Spinal cord (tissue), 10 donors: Measurements from ENCODE around the gene GNA12. TPM values are rescaled to one million over a fixed set of nuclear protein-coding genes. Genes with fewer than 3 reads are reported as not detected.

Source experiments
- DNase-seq, 6 donors: peaks; one replicate each; pipeline versions ENCODE4 v3.0.0 to v3.0.0-alpha.2; 2013 to 2015; ENCODE audit warnings: low spot score in 6 of 6, low read depth in 4 of 6
- H3K27ac ChIP-seq: one replicate; pipeline ENCODE4 v1.5.1; 2013; ENCODE audit warnings: low read depth, low read length, control low read depth
- H3K27me3 ChIP-seq: one replicate; pipeline ENCODE4 v1.6.1; 2013; ENCODE audit warnings: low read length; ENCODE audit not compliant: control insufficient read depth, insufficient read depth
- H3K36me3 ChIP-seq: one replicate; pipeline ENCODE4 v1.6.1; 2013; ENCODE audit warnings: low read length; ENCODE audit not compliant: control insufficient read depth, insufficient read depth
- H3K4me1 ChIP-seq: one replicate; pipeline ENCODE4 v1.6.1; 2013; ENCODE audit warnings: low read length; ENCODE audit not compliant: control insufficient read depth, insufficient read depth
- H3K4me3 ChIP-seq: one replicate; pipeline ENCODE4 v1.5.1; 2013; ENCODE audit warnings: low read depth, low read length, control low read depth
- H3K9me3 ChIP-seq: one replicate; pipeline ENCODE4 v1.6.1; 2013; ENCODE audit warnings: low read length; ENCODE audit not compliant: control insufficient read depth, insufficient read depth
- WGBS: methylation state at CpG from one replicate; pipeline ENCODE4 v1.1.5; 2013; ENCODE audit warnings: missing lambda C conversion rate; ENCODE audit not compliant: insufficient coverage; 5-methylcytosine and 5-hydroxymethylcytosine counted together
- polyA plus RNA-seq, 2 donors: library from polyadenylated mRNA; unstranded; fragments of 120-200 nt; gene quantifications; one replicate each; pipeline ENCODE4 v1.2.1, GENCODE V29; 2013; ENCODE audit not compliant: insufficient read length in 2 of 2
- total RNA-seq, 2 donors: library from RNA; depleted of rRNA in 1 of 2; stranded (reverse); fragments of 120-200 nt in 1 of 2; fragments of >200 nt in 1 of 2; gene quantifications; one replicate each; pipeline versions ENCODE4 v1.2.3 to v1.2.4, GENCODE V29; 2013 to 2014
- donor health status: healthy.

Gene GNA12
- total and polyA plus RNA-seq, 4 donors: 17.9 to 125 (median 64.9) TPM

- H3K4me1 ChIP-seq: peaks cover 9% of the 10 kb centered on the region
- no peak overlapping the region for H3K27ac ChIP-seq
- WGBS: 93% methylated on average over 14 of the region's 15 CpGs
- no peaks in the 10 kb centered on the region for H3K36me3 ChIP-seq
- no peaks in the 10 kb centered on the region for H3K9me3 ChIP-seq
- H3K4me3 ChIP-seq: no peak overlapping the region
- H3K27me3 ChIP-seq: no peaks in the 10 kb centered on the region
- no peak for DNase-seq
Observed at GRCh38 chr7:2869981-2870380, 25.9 kb upstream of the GNA12 start.

GRCh38 chr7:2866601-2867000 lies 22.5 kb upstream of the GNA12 start:
- 22% methylated on average over 1 of the region's 3 CpGs for WGBS
- Histone ChIP-seq H3K4me1 (peaks cover 22% of the 10 kb centered on the region), H3K9me3 (no peaks in the 10 kb centered on the region), H3K4me3 (no peak overlapping the region), H3K27me3 (no peaks in the 10 kb centered on the region), H3K27ac (no peak overlapping the region), H3K36me3 (no peaks in the 10 kb centered on the region)
- DNase-seq: no peak

- Histone ChIP-seq H3K36me3 (no peaks in the 10 kb centered on the region), H3K4me3 (no peak overlapping the region), H3K27me3 (no peaks in the 10 kb centered on the region), H3K9me3 (no peaks in the 10 kb centered on the region), H3K27ac (no peak overlapping the region), H3K4me1 (peaks cover 18% of the 10 kb centered on the region)
- 48% methylated on average over 12 of the region's 17 CpGs for WGBS
- DNase-seq: peak in 5 of 6 donors; percentile 57 to 96 (median 75)
Observed at GRCh38 chr7:2864999-2865670, 21.0 kb upstream of the GNA12 start.

GRCh38 chr7:2864204-2864985 lies 20.3 kb upstream of the GNA12 start:
- Histone ChIP-seq H3K4me3 (no peak overlapping the region), H3K27me3 (no peaks in the 10 kb centered on the region), H3K9me3 (no peaks in the 10 kb centered on the region), H3K27ac (no peak overlapping the region), H3K4me1 (peaks cover 18% of the 10 kb centered on the region), H3K36me3 (no peaks in the 10 kb centered on the region)
- no peak for DNase-seq
- 91% methylated on average over 8 of the region's 12 CpGs for WGBS

GRCh38 chr7:2863461-2864066 lies 19.5 kb upstream of the GNA12 start:
- no peaks in the 10 kb centered on the region for H3K27me3 ChIP-seq
- H3K9me3 ChIP-seq: no peaks in the 10 kb centered on the region
- no peak overlapping the region for H3K4me3 ChIP-seq
- peak overlapping the region; percentile 29 for H3K27ac ChIP-seq
- no peaks in the 10 kb centered on the region for H3K36me3 ChIP-seq
- 43% methylated on average over 16 of the region's 18 CpGs for WGBS
- no peak for DNase-seq
- peaks cover 18% of the 10 kb centered on the region for H3K4me1 ChIP-seq

- WGBS: 76% methylated on average over 20 of the region's 22 CpGs
- Histone ChIP-seq H3K4me3 (no peak overlapping the region), H3K4me1 (peaks cover 18% of the 10 kb centered on the region), H3K9me3 (no peaks in the 10 kb centered on the region), H3K27ac (no peak overlapping the region), H3K36me3 (no peaks in the 10 kb centered on the region), H3K27me3 (no peaks in the 10 kb centered on the region)
- no peak for DNase-seq
Observed at GRCh38 chr7:2862831-2863361, 18.8 kb upstream of the GNA12 start.

GRCh38 chr7:2861509-2861908 lies 17.4 kb upstream of the GNA12 start:
- Histone ChIP-seq H3K27ac (no peak overlapping the region), H3K4me3 (no peak overlapping the region), H3K9me3 (peaks cover 2% of the 10 kb centered on the region), H3K36me3 (no peaks in the 10 kb centered on the region), H3K27me3 (no peaks in the 10 kb centered on the region), H3K4me1 (peaks cover 18% of the 10 kb centered on the region)
- 80% methylated on average over 1 of the region's 4 CpGs for WGBS
- no peak for DNase-seq

- peaks cover 18% of the 10 kb centered on the region for H3K4me1 ChIP-seq
- H3K27ac ChIP-seq: no peak overlapping the region
- DNase-seq: peak in 1 of 6 donors; percentile 36
- H3K36me3 ChIP-seq: no peaks in the 10 kb centered on the region
- no peaks in the 10 kb centered on the region for H3K27me3 ChIP-seq
- H3K9me3 ChIP-seq: peaks cover 2% of the 10 kb centered on the region
- H3K4me3 ChIP-seq: no peak overlapping the region
- WGBS: 42% methylated on average over 8 of the region's 14 CpGs
Observed at GRCh38 chr7:2860627-2861133, 16.6 kb upstream of the GNA12 start.

- DNase-seq: no peak
- 100% methylated on average over 1 of the region's 6 CpGs for WGBS
- Histone ChIP-seq H3K27me3 (no peaks in the 10 kb centered on the region), H3K9me3 (peaks cover 2% of the 10 kb centered on the region), H3K27ac (no peak overlapping the region), H3K36me3 (no peaks in the 10 kb centered on the region), H3K4me1 (peaks cover 12% of the 10 kb centered on the region), H3K4me3 (no peak overlapping the region)
Observed at GRCh38 chr7:2859952-2860351, 15.8 kb upstream of the GNA12 start.
